NCI-H226 (cell line): Measurements from ENCODE around the gene TJAP1.
"Not testable (repeated sequence)": the region's sequence is repeated elsewhere in the genome, so short reads cannot be mapped to it uniquely, and the experiment has no call there.

Experiments
- DNase-seq: peaks from one replicate; pipeline ENCODE4 v3.0.0-alpha.2; 2015

The TJAP1 gene

DNA sequence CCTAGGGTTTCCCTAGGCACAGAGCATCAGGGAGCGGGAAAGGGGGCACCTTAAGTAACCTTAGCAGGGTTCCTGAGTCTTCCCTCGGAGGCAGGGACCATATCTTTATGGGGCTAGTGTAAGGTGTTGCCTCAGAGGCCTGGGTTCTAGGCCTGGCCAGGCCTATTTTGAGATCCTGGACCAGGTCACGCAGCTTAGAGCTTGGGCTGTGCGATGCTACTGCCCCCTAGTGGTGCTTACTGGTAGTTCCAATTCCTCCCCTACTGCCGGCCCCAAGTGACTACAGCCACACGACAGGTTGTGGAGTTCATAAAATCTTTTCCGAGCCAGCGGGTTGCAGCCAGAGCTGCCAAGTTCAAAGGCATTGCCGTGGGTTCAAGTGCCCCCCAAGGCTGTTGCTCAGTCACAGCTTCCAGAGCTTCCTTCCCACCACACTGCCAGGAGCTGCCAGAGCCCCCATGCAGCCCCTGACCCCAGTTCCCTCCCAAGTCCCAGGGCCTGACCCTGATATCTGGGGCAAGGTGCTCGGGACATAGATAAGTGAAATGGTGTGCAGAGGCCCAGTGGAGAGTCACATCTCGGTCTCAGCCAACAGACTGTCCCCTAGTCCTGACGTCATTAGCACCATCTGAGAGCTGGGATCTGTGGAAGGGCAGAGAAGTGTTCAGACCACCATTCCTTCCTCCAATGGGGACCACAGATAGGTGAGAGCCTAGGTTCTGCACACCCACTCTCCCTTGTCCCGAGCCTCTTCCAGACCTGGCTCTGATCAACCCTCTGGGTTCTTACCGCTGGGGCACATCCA lies 29.5 kb downstream of the TJAP1 start:
- DNase-seq: peak; percentile 59

GRCh38 chr6:43508481-43509141 lies 31.2 kb downstream of the TJAP1 start:
- DNase-seq: no peak

DNA sequence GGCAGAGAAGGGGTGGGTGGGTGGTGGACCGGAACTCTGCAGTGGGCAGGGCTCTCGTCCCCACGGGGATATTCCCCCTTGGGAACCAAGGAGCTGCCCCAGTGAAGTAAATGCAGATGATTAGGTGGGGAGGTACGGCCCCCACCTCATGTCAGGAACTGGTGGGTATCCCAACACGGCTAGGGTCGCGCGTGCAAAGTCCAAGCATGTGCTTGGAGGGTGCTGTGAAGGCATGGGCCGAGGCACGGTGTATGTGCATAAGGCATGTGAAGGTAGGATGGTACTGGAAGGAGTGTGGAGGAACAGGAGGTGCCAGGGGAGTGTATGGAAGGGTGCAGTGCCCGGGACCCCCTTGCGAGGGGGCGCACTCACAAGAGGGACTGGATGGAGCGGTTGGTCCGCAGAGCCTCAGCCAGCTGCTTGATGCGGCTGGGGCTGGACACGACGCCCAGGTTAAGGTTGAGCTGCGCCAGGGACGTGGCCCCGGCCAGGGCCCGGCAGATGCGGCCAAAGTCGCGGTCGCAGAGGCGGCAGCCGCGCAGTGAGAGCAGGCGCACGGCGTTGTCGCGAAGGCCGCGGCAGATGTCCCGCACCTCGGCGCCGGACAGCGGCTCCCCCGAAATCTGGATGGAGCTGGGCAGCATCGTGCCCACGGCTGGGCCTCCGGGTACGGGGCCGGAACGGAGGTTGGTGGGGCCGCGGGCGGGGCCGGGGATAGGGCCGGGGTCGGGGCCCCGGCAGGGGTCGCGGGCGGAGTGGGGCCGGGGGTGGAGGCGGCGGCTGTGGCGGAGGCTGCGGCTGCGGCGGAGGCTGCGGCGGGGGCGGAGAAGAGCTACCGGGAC lies 32.0 kb downstream of the TJAP1 start:
- no peak for DNase-seq

DNA sequence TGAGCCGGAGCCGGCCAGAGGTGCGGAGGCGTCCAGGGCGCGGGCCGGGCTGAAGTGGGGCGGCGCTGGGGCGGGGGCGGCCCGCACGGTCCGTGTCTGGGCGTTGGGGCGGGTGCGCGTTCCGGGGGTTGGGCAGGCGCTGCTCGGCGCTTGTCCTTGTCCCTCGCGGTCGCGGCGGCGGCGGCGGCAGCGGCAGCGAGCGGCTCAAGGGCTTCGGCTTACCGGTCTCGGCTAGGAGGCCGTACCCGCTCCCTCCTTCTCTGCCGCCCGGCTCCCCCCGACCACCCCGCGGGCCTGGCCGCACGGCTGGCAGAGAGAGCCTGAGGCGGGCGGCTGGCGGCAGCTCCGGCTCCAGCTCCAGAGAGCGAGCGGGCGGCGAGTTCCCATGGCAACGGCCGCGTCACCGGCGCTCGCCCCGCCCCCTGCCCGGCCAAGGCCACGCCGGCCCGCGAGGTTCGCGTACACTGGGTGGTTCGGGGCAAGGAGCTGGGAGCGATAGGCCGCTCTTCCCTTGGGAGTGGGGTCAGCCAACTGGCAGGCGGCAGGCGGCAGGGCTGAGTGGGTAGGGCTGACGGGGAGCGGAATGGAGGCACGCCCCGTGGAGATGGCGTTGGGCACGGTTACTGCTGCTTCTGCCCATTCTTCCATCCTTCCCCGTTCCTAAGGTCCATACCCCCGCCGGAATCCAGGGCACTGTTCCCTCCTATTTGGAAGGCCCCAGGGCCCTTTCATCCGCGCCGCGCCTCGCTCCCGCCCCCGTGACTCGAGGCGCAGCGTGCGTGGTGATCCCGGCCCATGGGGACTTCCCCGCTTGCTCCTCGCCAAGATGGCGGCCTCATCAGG lies 32.8 kb downstream of the TJAP1 start, which contains the start of gene LRRC73:
Gene LRRC73 (minus strand): TSS at position 363 of the 843 bp plus-strand sequence. CDS start 561 bp downstream, outside the sequence.
- DNase-seq: peak; percentile 79

DNA sequence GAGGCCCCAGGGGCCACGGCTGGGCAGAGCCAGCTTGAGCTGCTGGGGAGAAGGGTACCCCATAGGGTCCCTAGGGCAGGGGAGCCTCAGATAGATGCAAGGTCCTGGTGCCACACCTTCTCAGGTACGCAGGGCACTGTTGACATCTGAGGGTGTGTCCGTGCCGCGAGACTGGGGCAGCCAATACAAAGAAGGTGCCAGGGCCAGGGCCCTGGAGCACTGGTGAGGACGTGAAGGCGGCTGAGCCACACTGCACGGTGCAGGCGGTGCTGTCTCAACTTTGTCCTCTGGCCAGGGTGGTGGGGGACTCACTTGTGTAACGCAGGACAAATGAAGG lies 33.4 kb downstream of the TJAP1 start:
- DNase-seq: no peak

- no peak for DNase-seq
These were observed 34.5 kb downstream of the TJAP1 start for GRCh38 chr6:43511824-43512415.

DNA sequence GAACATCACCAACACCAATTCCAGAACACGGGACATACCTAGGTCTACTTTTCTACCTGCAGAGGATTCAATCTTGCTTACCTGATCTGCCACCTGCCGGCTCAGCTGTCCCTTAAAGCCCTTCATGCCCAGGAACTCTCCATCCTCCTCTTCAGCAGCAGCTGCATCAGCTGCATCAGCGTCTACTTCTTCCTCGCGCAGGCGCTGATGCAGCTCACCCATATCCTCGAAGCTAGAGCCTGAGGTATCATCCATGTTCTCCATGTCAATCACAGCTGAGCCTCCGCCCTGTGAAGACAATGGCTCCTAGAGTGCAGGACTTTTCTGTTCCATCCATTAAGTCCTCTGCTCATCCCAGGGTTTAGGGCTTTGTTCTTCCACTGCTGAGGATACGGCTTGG lies 38.4 kb downstream of the TJAP1 start:
- no peak for DNase-seq

- no peak for DNase-seq
These were observed 39.0 kb downstream of the TJAP1 start for GRCh38 chr6:43516367-43516696.

DNA sequence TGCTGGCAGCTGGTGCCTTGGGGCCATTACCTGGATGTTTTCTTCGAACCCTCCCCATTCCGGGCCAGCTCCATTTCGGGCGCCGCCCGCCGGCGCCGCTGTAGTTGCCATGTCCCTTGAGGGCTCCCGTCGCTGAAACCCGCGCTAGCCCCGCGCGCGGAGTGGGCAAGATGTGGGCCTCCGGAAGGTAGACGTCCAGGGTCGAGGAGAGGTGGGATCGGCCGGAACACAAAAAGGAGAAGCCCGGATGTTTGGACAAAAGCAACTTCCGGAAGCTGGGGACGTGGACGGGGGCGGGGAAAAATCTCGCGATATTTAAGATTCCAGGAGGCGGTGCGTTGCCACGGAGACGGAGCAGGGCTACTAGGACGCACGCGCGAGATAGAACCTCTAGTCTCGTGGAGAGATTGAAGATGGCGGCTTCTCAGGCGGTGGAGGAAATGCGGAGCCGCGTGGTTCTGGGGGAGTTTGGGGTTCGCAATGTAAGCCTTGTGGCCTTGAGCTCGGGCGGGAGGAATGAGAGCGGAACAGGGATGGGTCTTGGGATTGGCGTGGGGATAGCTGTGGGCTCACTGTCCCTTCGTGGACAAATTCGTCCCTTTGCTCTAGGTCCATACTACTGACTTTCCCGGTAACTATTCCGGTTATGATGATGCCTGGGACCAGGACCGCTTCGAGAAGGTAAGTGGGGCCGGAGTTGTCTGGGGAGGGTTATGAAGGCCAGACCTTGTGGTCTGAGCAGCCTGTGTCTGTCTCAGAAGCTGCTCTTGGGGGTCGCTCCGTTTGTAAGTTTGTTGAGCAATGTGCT lies 39.5 kb downstream of the TJAP1 start, which contains the start of the genes POLR1C and YIPF3:
Gene POLR1C (plus strand): TSS at position 393 of the 808 bp plus-strand sequence. CDS start 21 bp downstream, at position 414.
Gene YIPF3 (minus strand): TSS at position 230 of the 808 bp plus-strand sequence. CDS start 119 bp downstream, at position 111.
- DNase-seq: peak; percentile 92

DNA sequence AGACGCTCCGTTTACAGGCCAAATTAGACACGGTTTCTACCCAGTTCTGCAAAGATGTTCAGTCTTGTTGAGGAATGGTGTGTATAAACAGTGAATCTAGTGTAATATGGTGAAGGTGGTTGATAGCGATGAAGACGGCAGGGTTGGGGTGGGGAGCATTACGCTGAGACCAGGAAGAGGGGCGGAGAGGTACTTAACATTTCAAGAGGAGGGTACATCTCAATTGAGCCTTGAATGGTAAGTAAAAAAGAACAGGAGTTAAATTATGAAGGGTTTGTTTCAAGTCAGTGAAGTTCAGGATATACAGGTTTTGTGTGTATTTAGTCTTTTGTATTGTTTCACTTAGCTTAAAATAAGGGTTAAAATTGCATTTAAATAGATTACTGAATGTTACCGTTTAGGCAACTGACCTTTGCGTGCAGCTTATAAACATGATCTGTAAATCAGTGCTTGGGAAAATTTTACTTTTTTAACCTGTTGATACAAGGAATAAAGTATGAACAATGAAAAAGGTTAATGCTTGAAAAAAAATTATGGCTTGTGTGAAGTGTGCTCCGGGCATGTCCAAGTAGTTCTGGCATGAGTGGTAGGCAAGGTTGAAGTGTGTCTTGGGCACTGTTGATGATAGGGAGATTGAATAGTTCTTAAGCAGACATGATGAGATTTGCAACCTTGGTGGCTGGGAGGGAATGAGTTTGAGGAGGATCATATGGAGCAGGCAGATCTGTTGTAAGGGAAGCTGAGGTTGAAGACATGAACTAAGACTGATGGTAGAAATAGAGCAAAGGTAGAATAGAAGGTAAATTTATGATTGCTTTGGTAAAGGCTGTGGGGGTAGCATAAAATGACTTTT lies 40.4 kb downstream of the TJAP1 start:
- no peak for DNase-seq

DNA sequence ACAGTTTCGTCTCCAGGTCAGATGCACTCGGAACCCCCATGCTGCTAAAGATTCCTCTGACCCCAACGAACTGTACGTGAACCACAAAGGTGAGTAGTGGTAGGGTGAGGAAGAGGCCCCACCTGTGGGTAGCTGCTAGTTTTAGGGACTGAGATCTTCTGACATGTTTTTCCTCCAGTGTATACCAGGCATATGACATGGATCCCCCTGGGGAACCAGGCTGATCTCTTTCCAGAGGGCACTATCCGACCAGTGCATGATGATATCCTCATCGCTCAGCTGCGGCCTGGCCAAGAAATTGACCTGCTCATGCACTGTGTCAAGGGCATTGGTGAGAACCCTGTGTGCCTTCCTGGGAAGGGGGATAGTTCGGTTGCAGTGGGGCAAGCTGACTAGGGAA lies 42.7 kb downstream of the TJAP1 start:
- no peak for DNase-seq

- no peak for DNase-seq
These were observed 44.5 kb downstream of the TJAP1 start for GRCh38 chr6:43521836-43522235.

- no peak for DNase-seq
These were observed 45.3 kb downstream of the TJAP1 start for GRCh38 chr6:43522547-43523261.

- DNase-seq: no peak
These were observed 45.9 kb downstream of the TJAP1 start for GRCh38 chr6:43523284-43523683.

DNA sequence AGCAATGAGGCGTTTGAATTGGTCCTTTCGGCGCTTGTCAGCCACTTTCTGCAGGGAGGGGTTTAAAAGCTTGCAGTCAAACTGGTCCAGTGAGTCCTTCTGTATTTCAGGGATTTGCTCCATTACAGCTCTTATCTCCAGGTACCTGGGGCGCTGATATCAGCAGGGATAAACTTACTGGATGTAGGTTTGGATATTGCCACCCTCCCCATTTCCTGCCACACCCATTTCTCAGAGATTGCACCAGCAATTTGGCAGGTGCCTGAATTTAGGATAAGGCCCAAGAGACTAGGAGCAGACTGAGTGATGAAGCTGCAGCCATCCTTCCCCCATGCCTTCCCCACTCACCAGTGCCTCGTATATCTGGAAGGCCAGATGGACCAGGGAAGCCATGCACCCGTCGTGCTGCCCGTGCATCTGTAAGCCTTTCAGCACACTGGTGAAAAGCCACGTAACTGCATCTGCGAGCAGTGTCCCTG lies 47.2 kb downstream of the TJAP1 start:
- DNase-seq: no peak

DNA sequence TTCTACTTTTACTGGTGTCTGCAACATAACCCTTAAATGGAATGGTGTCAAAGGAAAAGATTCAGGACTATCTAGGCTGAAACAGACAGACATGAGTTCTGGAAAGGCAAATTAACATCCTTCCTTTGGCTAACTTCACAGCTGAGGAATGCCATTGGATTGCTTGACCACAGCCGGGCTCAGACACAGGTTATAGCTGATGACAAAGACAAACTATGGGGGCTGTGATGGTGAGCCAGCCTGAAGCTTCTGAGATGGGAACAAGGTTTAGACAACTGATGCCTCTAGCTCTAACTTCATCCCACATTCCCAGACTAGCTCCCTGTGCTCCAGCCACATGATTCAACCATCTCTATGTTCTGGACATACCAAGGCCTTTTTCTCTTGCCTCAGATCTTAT lies 54.8 kb downstream of the TJAP1 start:
- DNase-seq: no peak

GRCh38 chr6:43538986-43539385 lies 61.6 kb downstream of the TJAP1 start:
- DNase-seq: not testable (repeated sequence)

DNA sequence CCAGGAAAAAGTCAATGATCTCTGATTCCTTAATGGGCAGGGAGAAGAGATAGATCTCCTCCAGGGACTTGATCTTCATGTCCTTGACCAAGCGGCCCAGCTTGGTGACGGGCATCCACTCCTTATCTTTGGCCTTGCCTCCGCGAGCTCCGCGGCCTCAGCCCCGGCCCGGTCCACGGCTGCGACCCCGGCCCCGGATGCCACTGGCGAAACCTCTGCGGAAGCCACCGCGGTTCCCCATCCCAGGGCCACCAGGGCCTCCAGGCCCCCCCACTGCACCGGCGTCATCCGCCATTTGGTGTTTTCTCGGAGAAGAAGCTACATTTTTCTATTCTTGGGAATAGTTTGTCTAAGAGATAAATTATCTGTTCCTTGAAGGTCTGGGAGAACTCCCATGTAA lies 62.0 kb downstream of the TJAP1 start:
- not testable (repeated sequence) for DNase-seq

DNA sequence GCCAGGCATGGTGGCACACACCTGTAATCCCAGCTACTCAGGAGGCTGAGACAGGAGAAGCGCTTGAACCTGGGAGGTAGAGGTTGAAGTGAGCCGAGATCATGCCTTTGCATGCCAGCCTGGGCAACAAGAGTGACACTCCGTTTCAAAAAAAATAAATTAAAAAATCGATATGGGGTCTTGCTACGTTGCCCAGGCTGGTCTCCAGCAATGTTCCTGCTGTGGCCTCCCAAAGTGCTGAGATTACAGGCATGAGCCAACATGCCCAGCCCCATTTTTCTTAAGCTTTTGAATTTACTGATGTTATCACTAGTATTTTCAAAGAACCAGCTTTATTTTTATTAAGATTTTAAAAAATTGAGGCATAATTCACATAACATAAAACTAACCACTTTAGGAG lies 63.1 kb downstream of the TJAP1 start:
- DNase-seq: no peak
